ENCODE data around the gene SLC35F3.

Gene SLC35F3

DNA sequence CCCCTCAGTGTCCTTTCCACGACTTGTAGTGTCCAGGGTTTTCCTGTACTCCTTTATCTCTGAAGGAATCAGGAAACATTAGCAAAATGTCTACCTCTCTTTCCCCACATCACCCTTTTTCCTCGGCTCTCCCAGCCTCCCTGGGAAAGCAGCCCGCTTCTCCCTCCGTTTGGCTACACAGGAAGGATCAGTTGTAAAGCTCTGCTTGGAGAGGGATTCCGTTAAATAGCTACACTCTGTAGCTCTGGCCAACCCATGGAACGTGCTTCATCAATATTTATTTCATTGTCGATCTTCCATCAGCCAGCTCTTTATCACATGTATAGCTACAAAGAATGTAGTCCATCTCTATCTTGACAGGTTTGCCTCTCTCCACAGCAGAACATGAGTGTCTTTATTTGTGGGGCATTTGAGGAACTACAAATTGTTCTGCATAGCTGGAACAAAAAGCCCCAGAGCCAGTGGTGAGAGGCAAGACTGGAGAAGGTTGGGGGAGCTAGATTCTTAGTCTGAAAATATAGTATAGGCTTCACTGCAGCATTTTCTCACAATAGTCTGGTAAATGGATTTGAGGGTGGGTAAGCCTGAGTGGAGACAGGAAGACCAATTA, 191.8 kb downstream of the SLC35F3 start:
- TF ChIP-seq CTCF (IDR thresholded peaks at IDR 0.05): no peak
- DNase-seq: no peak
- Histone ChIP-seq H3K36me3 (no peaks in the 10 kb centered on the region), H3K27ac (no peak overlapping the region), H3K9me3 (no peaks in the 10 kb centered on the region), H3K27me3 (no peaks in the 10 kb centered on the region), H3K4me1 (peaks cover 0 to 13% (median 5%) of the 10 kb centered on the region in 4 donors), H3K4me3 (no peak overlapping the region)
- intact Hi-C loops (cut with DNase I; ENCODE audit: low total_unique reads): no loop called here

DNA sequence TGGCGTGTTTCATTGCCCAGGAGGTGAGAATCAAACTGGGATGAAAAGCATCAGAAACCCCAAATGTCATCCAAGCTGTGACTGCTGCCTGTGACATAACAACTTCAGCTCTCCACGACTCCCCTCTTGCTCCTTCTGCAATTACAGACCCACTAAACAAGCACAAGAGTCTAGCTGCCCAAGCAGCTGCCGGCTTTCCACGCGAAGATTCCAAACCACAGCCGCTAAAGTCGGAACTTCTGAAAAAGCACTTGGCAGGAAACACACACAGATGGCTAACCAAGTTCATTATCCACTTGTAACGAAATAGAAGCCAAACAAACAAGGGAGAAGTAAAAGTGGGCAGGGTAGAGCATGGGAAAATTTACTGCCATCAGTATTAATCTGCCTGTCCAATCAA, 198.1 kb downstream of the SLC35F3 start:
- Histone ChIP-seq H3K4me3 (no peak overlapping the region), H3K4me1 (peaks cover 0 to 17% (median 5%) of the 10 kb centered on the region in 4 donors), H3K9me3 (no peaks in the 10 kb centered on the region), H3K36me3 (no peaks in the 10 kb centered on the region), H3K27me3 (no peaks in the 10 kb centered on the region), H3K27ac (no peak overlapping the region)
- DNase-seq: no peak
- intact Hi-C loops (cut with DNase I; ENCODE audit: low total_unique reads): no loop called here
- no peak for TF ChIP-seq CTCF (IDR thresholded peaks at IDR 0.05)

DNA sequence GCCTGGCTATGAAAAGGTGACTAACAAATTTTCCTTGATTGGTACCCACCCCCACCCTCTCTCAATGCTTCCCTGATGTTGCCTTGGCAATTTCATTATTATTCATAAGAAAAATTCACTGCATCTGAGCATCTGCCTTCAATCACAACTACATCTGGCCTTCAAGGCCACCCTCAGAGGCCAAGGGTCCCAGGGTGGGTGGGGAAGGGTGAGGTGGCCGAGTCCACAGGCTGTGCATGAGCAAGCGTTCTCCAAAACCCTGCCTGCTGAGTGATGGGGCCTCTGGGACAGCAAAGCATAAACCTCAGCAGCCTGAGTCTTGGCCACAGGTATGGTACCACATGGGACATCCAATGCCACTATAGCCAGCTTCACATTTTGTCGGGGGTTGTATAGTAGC, 198.7 kb downstream of the SLC35F3 start:
- no peak overlapping the region for H3K27ac ChIP-seq
- no peak for DNase-seq
- no peak overlapping the region for H3K4me3 ChIP-seq
- TF ChIP-seq CTCF (IDR thresholded peaks at IDR 0.05): no peak
- peaks cover 0 to 17% (median 5%) of the 10 kb centered on the region in 4 donors for H3K4me1 ChIP-seq
- no peaks in the 10 kb centered on the region for H3K9me3 ChIP-seq
- H3K36me3 ChIP-seq: no peaks in the 10 kb centered on the region
- intact Hi-C loops (cut with DNase I; ENCODE audit: low total_unique reads): no loop called here
- no peaks in the 10 kb centered on the region for H3K27me3 ChIP-seq

- H3K9me3 ChIP-seq: no peaks in the 10 kb centered on the region
- no peaks in the 10 kb centered on the region for H3K36me3 ChIP-seq
- H3K4me3 ChIP-seq: no peak overlapping the region
- H3K4me1 ChIP-seq: peaks cover 0 to 16% (median 5%) of the 10 kb centered on the region in 4 donors
- no peak overlapping the region for H3K27ac ChIP-seq
- intact Hi-C loops (cut with DNase I; ENCODE audit: low total_unique reads): no loop called here
- H3K27me3 ChIP-seq: no peaks in the 10 kb centered on the region
- no peak for DNase-seq
- TF ChIP-seq CTCF (IDR thresholded peaks at IDR 0.05): no peak
Measured at GRCh38 chr1:234106032-234106431, 201.6 kb downstream of the SLC35F3 start.

DNA sequence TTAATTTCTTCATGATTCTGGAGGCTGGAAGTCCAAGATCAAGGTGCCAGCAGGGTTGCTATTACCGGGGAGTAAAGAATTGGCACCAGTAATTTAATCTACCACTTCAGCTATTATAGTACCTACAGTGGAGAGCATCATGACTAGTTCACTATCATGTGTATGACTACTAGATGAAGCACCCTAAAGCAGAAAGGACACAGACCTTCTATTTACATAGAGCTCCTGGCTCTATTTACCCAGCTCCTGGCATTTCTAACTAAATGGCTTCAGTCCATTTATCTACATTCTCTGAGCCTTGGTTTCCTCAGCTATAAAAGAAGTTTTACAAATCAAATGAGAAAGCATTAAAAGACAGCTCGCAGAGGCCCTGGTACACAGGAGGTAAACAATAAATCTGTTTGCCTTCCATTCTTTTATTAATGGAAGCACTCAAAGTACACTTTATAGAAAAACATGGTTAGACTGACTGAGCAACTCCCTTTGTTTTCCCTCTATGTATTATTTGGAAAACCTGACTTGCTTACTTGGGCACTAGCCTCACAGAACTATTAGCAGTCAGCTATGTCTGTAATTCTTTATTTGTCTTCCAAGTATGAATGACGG, 203.0 kb downstream of the SLC35F3 start:
- Histone ChIP-seq H3K27ac (no peak overlapping the region), H3K4me3 (no peak overlapping the region), H3K27me3 (no peaks in the 10 kb centered on the region), H3K36me3 (no peaks in the 10 kb centered on the region), H3K9me3 (no peaks in the 10 kb centered on the region), H3K4me1 (peaks cover 0 to under 1% (median 0%) of the 10 kb centered on the region in 4 donors)
- no peak for DNase-seq
- no peak for TF ChIP-seq CTCF (IDR thresholded peaks at IDR 0.05)
- intact Hi-C loops (cut with DNase I; ENCODE audit: low total_unique reads): no loop called here
